ENCODE data around the gene GLDC.
"Not testable (repeated sequence)": the region's sequence is repeated elsewhere in the genome, so short reads cannot be mapped to it uniquely, and the experiment has no call there.

GLDC gene

GRCh38 chr9:6656614-6657300 is 11.2 kb upstream of the GLDC start:
- H3K4me3 Mint-ChIP-seq, result no peak overlapping the region
- DNase-seq (ENCODE audit: low spot score in 2 of 2) (no peak), ATAC-seq (replicated peaks; ENCODE audit: extremely low read depth, poor library complexity, severe bottlenecking) (no peak)
- H3K27me3 Mint-ChIP-seq, result peaks cover 32% of the 10 kb centered on the region
- no peaks in the 10 kb centered on the region for H3K36me3 Mint-ChIP-seq (ENCODE audit: insufficient read depth)
- peaks cover 7% of the 10 kb centered on the region for H3K4me1 Mint-ChIP-seq
- no peak overlapping the region for H3K27ac Mint-ChIP-seq (ENCODE audit: low read depth)
- H3K9me3 Mint-ChIP-seq, result no peaks in the 10 kb centered on the region

GRCh38 chr9:6655036-6655435 is 9.5 kb upstream of the GLDC start:
- Mint-ChIP-seq H3K9me3 (no peaks in the 10 kb centered on the region), H3K4me3 (peak overlapping the region; percentile 36), H3K36me3 (ENCODE audit: insufficient read depth) (no peaks in the 10 kb centered on the region), H3K4me1 (peaks cover 7% of the 10 kb centered on the region), H3K27ac (ENCODE audit: low read depth) (no peak overlapping the region), H3K27me3 (peaks cover 37% of the 10 kb centered on the region)
- DNase-seq (ENCODE audit: low spot score in 2 of 2), result no peak
- no peak for ATAC-seq (replicated peaks; ENCODE audit: extremely low read depth, poor library complexity, severe bottlenecking)

GRCh38 chr9:6646293-6646636 is 736 bp upstream of the GLDC start:
- ATAC-seq (replicated peaks; ENCODE audit: extremely low read depth, poor library complexity, severe bottlenecking) (no peak), DNase-seq (ENCODE audit: low spot score in 2 of 2) (no peak)
- Mint-ChIP-seq H3K27me3 (peaks cover 93% of the 10 kb centered on the region), H3K4me1 (peaks cover 21% of the 10 kb centered on the region), H3K36me3 (ENCODE audit: insufficient read depth) (peaks cover 3% of the 10 kb centered on the region), H3K27ac (ENCODE audit: low read depth) (no peak overlapping the region), H3K4me3 (peak overlapping the region; percentile 72), H3K9me3 (no peaks in the 10 kb centered on the region)

GRCh38 chr9:6645105-6645354 is 499 bp downstream of the GLDC start:
- not testable (repeated sequence) for H3K27ac Mint-ChIP-seq (ENCODE audit: low read depth); ATAC-seq (replicated peaks; ENCODE audit: extremely low read depth, poor library complexity, severe bottlenecking); H3K36me3 Mint-ChIP-seq (ENCODE audit: insufficient read depth); H3K9me3 Mint-ChIP-seq; DNase-seq (ENCODE audit: low spot score in 2 of 2)
- Mint-ChIP-seq H3K4me1 (peaks cover 21% of the 10 kb centered on the region), H3K4me3 (peak overlapping the region; percentile 72), H3K27me3 (peaks cover 100% of the 10 kb centered on the region)

GRCh38 chr9:6644346-6645104 is 1.0 kb downstream of the GLDC start:
- peak overlapping the region; percentile 72 for H3K4me3 Mint-ChIP-seq
- no peak overlapping the region for H3K27ac Mint-ChIP-seq (ENCODE audit: low read depth)
- no peak for DNase-seq (ENCODE audit: low spot score in 2 of 2)
- no peaks in the 10 kb centered on the region for H3K9me3 Mint-ChIP-seq
- ATAC-seq (replicated peaks; ENCODE audit: extremely low read depth, poor library complexity, severe bottlenecking), result no peak
- H3K36me3 Mint-ChIP-seq (ENCODE audit: insufficient read depth), result peaks cover 3% of the 10 kb centered on the region
- peaks cover 100% of the 10 kb centered on the region for H3K27me3 Mint-ChIP-seq
- peaks cover 21% of the 10 kb centered on the region for H3K4me1 Mint-ChIP-seq

GRCh38 chr9:6641961-6642360 is 3.6 kb downstream of the GLDC start:
- DNase-seq (ENCODE audit: low spot score in 2 of 2) (no peak), ATAC-seq (replicated peaks; ENCODE audit: extremely low read depth, poor library complexity, severe bottlenecking) (no peak)
- Mint-ChIP-seq H3K4me1 (peaks cover 21% of the 10 kb centered on the region), H3K27ac (ENCODE audit: low read depth) (no peak overlapping the region), H3K4me3 (no peak overlapping the region), H3K36me3 (ENCODE audit: insufficient read depth) (peaks cover 3% of the 10 kb centered on the region), H3K27me3 (peaks cover 91% of the 10 kb centered on the region), H3K9me3 (no peaks in the 10 kb centered on the region)

- Mint-ChIP-seq H3K27ac (ENCODE audit: low read depth) (no peak overlapping the region), H3K9me3 (no peaks in the 10 kb centered on the region), H3K4me1 (peaks cover 21% of the 10 kb centered on the region), H3K4me3 (no peak overlapping the region), H3K36me3 (ENCODE audit: insufficient read depth) (peaks cover 3% of the 10 kb centered on the region), H3K27me3 (peaks cover 87% of the 10 kb centered on the region)
- ATAC-seq (replicated peaks; ENCODE audit: extremely low read depth, poor library complexity, severe bottlenecking) (no peak), DNase-seq (ENCODE audit: low spot score in 2 of 2) (no peak)
These were observed 4.0 kb downstream of the GLDC start for GRCh38 chr9:6641561-6641960.

GRCh38 chr9:6641056-6641455 is 4.5 kb downstream of the GLDC start:
- ATAC-seq (replicated peaks; ENCODE audit: extremely low read depth, poor library complexity, severe bottlenecking) (no peak), DNase-seq (ENCODE audit: low spot score in 2 of 2) (no peak)
- no peaks in the 10 kb centered on the region for H3K9me3 Mint-ChIP-seq
- H3K27me3 Mint-ChIP-seq, result peaks cover 82% of the 10 kb centered on the region
- H3K27ac Mint-ChIP-seq (ENCODE audit: low read depth), result no peak overlapping the region
- H3K4me3 Mint-ChIP-seq, result no peak overlapping the region
- H3K4me1 Mint-ChIP-seq, result peaks cover 17% of the 10 kb centered on the region
- H3K36me3 Mint-ChIP-seq (ENCODE audit: insufficient read depth), result peaks cover 3% of the 10 kb centered on the region

- H3K36me3 Mint-ChIP-seq (ENCODE audit: insufficient read depth), result peaks cover 3% of the 10 kb centered on the region
- H3K27me3 Mint-ChIP-seq, result peaks cover 76% of the 10 kb centered on the region
- H3K4me1 Mint-ChIP-seq, result peaks cover 11% of the 10 kb centered on the region
- no peak overlapping the region for H3K4me3 Mint-ChIP-seq
- no peak overlapping the region for H3K27ac Mint-ChIP-seq (ENCODE audit: low read depth)
- H3K9me3 Mint-ChIP-seq, result no peaks in the 10 kb centered on the region
- DNase-seq (ENCODE audit: low spot score in 2 of 2) (no peak), ATAC-seq (replicated peaks; ENCODE audit: extremely low read depth, poor library complexity, severe bottlenecking) (no peak)
These were observed 5.1 kb downstream of the GLDC start for GRCh38 chr9:6640268-6641051.

GRCh38 chr9:6639622-6640021 is 5.9 kb downstream of the GLDC start:
- no peaks in the 10 kb centered on the region for H3K9me3 Mint-ChIP-seq
- peaks cover under 1% of the 10 kb centered on the region for H3K36me3 Mint-ChIP-seq (ENCODE audit: insufficient read depth)
- H3K4me1 Mint-ChIP-seq, result peaks cover 6% of the 10 kb centered on the region
- ATAC-seq (replicated peaks; ENCODE audit: extremely low read depth, poor library complexity, severe bottlenecking), result no peak
- no peak for DNase-seq (ENCODE audit: low spot score in 2 of 2)
- peaks cover 68% of the 10 kb centered on the region for H3K27me3 Mint-ChIP-seq
- H3K4me3 Mint-ChIP-seq, result no peak overlapping the region
- no peak overlapping the region for H3K27ac Mint-ChIP-seq (ENCODE audit: low read depth)

- no peak for ATAC-seq (replicated peaks; ENCODE audit: extremely low read depth, poor library complexity, severe bottlenecking)
- no peaks in the 10 kb centered on the region for H3K36me3 Mint-ChIP-seq (ENCODE audit: insufficient read depth)
- no peak overlapping the region for H3K27ac Mint-ChIP-seq (ENCODE audit: low read depth)
- H3K4me1 Mint-ChIP-seq, result peaks cover 10% of the 10 kb centered on the region
- H3K27me3 Mint-ChIP-seq, result peaks cover 16% of the 10 kb centered on the region
- no peaks in the 10 kb centered on the region for H3K9me3 Mint-ChIP-seq
- DNase-seq (ENCODE audit: low spot score in 2 of 2), result no peak
- no peak overlapping the region for H3K4me3 Mint-ChIP-seq
These were observed 11.1 kb downstream of the GLDC start for GRCh38 chr9:6634444-6634843.

GRCh38 chr9:6633378-6633777 is 12.2 kb downstream of the GLDC start:
- DNase-seq (ENCODE audit: low spot score in 2 of 2) (no peak), ATAC-seq (replicated peaks; ENCODE audit: extremely low read depth, poor library complexity, severe bottlenecking) (no peak)
- Mint-ChIP-seq H3K27me3 (peaks cover 8% of the 10 kb centered on the region), H3K36me3 (ENCODE audit: insufficient read depth) (no peaks in the 10 kb centered on the region), H3K4me1 (peaks cover 10% of the 10 kb centered on the region), H3K27ac (ENCODE audit: low read depth) (no peak overlapping the region), H3K4me3 (no peak overlapping the region), H3K9me3 (no peaks in the 10 kb centered on the region)

Data from central memory CD8-positive, alpha-beta T cell (primary cell).